Neural cell (in vitro differentiated cells): ENCODE data around the gene PYHIN1.

Source experiments
- CTCF ChIP-seq: fragments of 450-650 bp; IDR thresholded peaks from 2 replicates; pipeline ENCODE4 v1.5.1; 2014; ENCODE audit warnings: antibody characterized with exemption, mild to moderate bottlenecking, moderate library complexity; ENCODE audit not compliant: poor library complexity, severe bottlenecking
- EP300 ChIP-seq: fragments of 450-650 bp; conservative IDR thresholded peaks from 2 replicates; pipeline ENCODE4 v1.6.1; 2014; ENCODE audit warnings: antibody characterized with exemption, mild to moderate bottlenecking, moderate library complexity; ENCODE audit not compliant: poor library complexity, severe bottlenecking
- EZH2 ChIP-seq: fragments of 200-600, 300-800 bp; shearing (Covaris generic), sonication (generic); IDR thresholded peaks from 2 replicates; pipeline ENCODE4 v1.6.1; 2014; ENCODE audit warnings: antibody characterized with exemption, low read length, borderline replicate concordance, mild to moderate bottlenecking; ENCODE audit not compliant: insufficient read depth, poor library complexity, severe bottlenecking
- POLR2AphosphoS5 ChIP-seq: IDR thresholded peaks from 2 replicates; pipeline ENCODE4 v1.6.1; 2012
- SMC3 ChIP-seq: fragments of 450-650 bp; conservative IDR thresholded peaks from 2 replicates; pipeline ENCODE4 v1.6.1; 2014; ENCODE audit warnings: antibody characterized with exemption, mild to moderate bottlenecking, moderate library complexity; ENCODE audit not compliant: poor library complexity
- TF ChIP-seq, protein P1 (sequence below): IDR thresholded peaks from 2 replicates; pipeline ENCODE4 v1.6.1; 2012; ENCODE audit warnings: borderline replicate concordance

DNA sequence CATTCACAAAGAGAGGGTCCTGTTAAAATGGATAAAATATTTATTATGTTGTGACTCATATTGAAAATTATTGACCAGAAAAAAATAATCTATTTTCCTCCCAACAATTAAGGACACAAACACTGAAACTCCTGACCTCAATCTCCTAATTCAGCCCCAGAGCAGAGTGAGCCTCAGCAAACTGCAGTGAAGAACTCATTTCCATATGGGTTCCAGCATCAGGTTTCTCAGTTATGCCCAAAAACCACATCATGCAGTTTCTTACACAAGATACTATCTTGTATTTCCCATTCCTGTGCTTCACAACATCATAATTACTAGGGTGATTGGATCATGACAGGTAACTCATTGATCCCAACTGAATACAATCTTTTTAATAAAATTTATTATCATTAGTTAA is 15.4 kb downstream of the PYHIN1 start:
- TF ChIP-seq CTCF (no peak), POLR2AphosphoS5 (no peak), EZH2 (no peak), EP300 (no peak), SMC3 (no peak)
- TF ChIP-seq, protein P1, sequence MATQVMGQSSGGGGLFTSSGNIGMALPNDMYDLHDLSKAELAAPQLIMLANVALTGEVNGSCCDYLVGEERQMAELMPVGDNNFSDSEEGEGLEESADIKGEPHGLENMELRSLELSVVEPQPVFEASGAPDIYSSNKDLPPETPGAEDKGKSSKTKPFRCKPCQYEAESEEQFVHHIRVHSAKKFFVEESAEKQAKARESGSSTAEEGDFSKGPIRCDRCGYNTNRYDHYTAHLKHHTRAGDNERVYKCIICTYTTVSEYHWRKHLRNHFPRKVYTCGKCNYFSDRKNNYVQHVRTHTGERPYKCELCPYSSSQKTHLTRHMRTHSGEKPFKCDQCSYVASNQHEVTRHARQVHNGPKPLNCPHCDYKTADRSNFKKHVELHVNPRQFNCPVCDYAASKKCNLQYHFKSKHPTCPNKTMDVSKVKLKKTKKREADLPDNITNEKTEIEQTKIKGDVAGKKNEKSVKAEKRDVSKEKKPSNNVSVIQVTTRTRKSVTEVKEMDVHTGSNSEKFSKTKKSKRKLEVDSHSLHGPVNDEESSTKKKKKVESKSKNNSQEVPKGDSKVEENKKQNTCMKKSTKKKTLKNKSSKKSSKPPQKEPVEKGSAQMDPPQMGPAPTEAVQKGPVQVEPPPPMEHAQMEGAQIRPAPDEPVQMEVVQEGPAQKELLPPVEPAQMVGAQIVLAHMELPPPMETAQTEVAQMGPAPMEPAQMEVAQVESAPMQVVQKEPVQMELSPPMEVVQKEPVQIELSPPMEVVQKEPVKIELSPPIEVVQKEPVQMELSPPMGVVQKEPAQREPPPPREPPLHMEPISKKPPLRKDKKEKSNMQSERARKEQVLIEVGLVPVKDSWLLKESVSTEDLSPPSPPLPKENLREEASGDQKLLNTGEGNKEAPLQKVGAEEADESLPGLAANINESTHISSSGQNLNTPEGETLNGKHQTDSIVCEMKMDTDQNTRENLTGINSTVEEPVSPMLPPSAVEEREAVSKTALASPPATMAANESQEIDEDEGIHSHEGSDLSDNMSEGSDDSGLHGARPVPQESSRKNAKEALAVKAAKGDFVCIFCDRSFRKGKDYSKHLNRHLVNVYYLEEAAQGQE: no peak
